Lower leg skin (tissue), 4 donors: ENCODE results near the gene GASK1B. TPM values are rescaled to one million over a fixed set of nuclear protein-coding genes. Genes with fewer than 3 reads are reported as not detected.

Experiments used
- DNase-seq, 2 donors: peaks; one replicate each; pipeline ENCODE4 v3.0.0-alpha.2; 2019; ENCODE audit warnings: low spot score in 2 of 2
- H3K4me3 ChIP-seq: fragments of 200-600 bp; sonication (generic); 2 replicates; pipeline ENCODE4 v1.5.1; 2017; ENCODE audit warnings: mild to moderate bottlenecking, low read depth; ENCODE audit not compliant: poor library complexity, severe bottlenecking
- POLR2A ChIP-seq, 2 donors: fragments of 450-650 bp; IDR thresholded peaks; one replicate each; pipeline ENCODE4 v1.6.1; 2016 to 2017; ENCODE audit warnings: antibody characterized with exemption in 2 of 2, mild to moderate bottlenecking in 1 of 2, moderate library complexity in 1 of 2
- WGBS, 2 donors: methylation state at CpG; one replicate each; pipeline ENCODE4 v1.1.5; 2018; 5-methylcytosine and 5-hydroxymethylcytosine counted together
- intact Hi-C: fragments of 100-400 bp; cut with DNase I; formaldehyde crosslinking; loops from one replicate; pipeline ENCODE4 v1.15.0; 2023; ENCODE audit warnings: low total_unique reads
- total RNA-seq, 4 donors: library from RNA; depleted of rRNA; stranded (reverse); fragments of >200 nt; gene quantifications; one replicate each; pipeline ENCODE4 v1.1.0, GENCODE V29; 2016
- TF ChIP-seq, protein P1 (sequence below), 3 donors: fragments of 450-650 bp; IDR thresholded peaks; one replicate each; pipeline ENCODE4 v1.5.1; 2016; ENCODE audit warnings: antibody characterized with exemption in 3 of 3, mild to moderate bottlenecking in 3 of 3, moderate library complexity in 2 of 3

GASK1B gene
- total RNA-seq, 4 donors from 2014 or later, result 3.8 to 10.8 (median 5.3) TPM

DNA sequence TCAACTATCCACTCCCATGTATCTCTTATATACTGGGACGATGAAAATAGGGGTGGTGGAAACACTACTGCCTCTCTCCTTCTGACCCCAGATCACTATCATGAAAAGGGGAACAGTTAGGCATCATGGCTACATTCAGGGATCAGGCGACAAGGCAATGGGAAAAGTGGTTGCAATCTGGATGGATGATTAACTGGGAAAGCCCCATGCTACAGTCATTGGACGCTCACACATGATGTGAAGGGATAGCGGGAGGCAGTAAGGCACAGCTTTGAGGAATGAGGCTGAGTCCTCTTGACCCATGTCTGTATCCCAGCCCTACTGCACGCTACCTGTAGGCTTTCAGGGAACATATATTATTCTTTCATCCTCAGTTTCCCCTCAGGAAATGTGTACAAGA is 10.2 kb downstream of the GASK1B start:
- no peak for DNase-seq
- no peak for TF ChIP-seq POLR2A (IDR thresholded peaks at IDR 0.05)
- TF ChIP-seq, protein P1, sequence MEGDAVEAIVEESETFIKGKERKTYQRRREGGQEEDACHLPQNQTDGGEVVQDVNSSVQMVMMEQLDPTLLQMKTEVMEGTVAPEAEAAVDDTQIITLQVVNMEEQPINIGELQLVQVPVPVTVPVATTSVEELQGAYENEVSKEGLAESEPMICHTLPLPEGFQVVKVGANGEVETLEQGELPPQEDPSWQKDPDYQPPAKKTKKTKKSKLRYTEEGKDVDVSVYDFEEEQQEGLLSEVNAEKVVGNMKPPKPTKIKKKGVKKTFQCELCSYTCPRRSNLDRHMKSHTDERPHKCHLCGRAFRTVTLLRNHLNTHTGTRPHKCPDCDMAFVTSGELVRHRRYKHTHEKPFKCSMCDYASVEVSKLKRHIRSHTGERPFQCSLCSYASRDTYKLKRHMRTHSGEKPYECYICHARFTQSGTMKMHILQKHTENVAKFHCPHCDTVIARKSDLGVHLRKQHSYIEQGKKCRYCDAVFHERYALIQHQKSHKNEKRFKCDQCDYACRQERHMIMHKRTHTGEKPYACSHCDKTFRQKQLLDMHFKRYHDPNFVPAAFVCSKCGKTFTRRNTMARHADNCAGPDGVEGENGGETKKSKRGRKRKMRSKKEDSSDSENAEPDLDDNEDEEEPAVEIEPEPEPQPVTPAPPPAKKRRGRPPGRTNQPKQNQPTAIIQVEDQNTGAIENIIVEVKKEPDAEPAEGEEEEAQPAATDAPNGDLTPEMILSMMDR (IDR thresholded peaks at IDR 0.05), result no peak
- intact Hi-C loops, result no loop called here
- no peak overlapping the region for H3K4me3 ChIP-seq
- WGBS, 2 donors, result 86 to 89% methylated on average over 5 of the region's 5 CpGs

DNA sequence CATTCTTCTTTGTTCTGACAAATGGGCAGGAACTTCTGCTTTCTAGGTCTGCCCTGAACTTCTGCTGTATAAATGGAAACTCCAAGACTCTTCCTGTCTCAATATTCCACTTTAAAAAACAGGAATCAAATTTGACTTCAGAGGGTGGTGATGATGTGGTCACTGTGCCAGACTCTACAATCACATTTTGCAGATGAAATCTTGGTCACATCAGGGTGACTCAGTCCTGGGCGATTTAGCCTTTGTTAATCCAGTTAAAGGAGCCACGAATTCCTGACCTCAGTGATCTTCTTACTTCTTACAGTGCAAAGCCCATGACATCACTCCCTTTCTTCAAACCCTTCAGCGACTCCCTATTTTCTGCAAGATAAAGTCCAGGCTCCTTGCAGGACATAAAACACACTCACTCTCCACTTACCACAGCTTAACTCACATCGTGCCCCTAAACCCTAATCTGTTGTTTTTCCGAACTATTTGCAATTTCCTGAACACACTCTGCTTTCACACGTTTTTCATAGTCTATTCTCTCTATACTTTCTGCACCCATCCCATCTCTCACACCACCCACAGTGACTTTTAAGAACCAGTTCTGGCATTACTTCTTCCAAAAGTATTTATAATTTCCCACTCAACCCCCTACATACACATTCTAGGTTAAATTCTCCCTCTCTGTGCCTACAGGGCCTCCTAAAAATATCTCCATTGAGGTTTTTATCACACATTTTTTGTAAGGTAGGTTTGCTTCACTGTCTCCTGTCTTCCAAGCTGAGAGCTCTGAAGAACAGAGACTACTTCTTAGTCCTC is 11.1 kb downstream of the GASK1B start:
- intact Hi-C loops, result no loop called here
- no peak overlapping the region for H3K4me3 ChIP-seq
- DNase-seq, result peak in 1 of 2 donors; percentile 72
- TF ChIP-seq POLR2A (IDR thresholded peaks at IDR 0.05), result no peak
- TF ChIP-seq, protein P1 (IDR thresholded peaks at IDR 0.05), result no peak
- WGBS, 2 donors, result 38% methylated on average over 6 of the region's 6 CpGs

DNA sequence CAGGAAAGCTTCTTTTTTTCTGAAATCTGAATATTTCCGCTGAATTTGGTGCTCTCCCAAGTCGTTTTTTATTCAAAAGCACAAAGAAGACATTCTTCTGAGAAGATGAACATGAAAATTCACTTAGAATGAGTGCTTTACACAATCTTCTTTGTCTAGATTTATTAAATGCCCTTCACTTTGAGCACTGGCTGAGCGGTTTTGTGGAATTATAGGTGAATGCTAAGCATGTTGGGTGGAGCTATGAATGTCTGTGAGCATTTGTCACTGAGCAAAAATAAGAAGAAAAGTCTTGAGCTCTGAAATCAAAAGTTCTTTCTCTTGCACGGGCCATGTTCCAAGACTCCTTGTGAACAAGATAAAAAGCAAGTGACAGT is 13.1 kb downstream of the GASK1B start:
- 49 to 58% methylated on average over 4 of the region's 4 CpGs for WGBS, 2 donors
- no peak for DNase-seq
- intact Hi-C loops, result no loop called here
- TF ChIP-seq, protein P1 (IDR thresholded peaks at IDR 0.05), result no peak
- no peak for TF ChIP-seq POLR2A (IDR thresholded peaks at IDR 0.05)
- H3K4me3 ChIP-seq, result no peak overlapping the region

DNA sequence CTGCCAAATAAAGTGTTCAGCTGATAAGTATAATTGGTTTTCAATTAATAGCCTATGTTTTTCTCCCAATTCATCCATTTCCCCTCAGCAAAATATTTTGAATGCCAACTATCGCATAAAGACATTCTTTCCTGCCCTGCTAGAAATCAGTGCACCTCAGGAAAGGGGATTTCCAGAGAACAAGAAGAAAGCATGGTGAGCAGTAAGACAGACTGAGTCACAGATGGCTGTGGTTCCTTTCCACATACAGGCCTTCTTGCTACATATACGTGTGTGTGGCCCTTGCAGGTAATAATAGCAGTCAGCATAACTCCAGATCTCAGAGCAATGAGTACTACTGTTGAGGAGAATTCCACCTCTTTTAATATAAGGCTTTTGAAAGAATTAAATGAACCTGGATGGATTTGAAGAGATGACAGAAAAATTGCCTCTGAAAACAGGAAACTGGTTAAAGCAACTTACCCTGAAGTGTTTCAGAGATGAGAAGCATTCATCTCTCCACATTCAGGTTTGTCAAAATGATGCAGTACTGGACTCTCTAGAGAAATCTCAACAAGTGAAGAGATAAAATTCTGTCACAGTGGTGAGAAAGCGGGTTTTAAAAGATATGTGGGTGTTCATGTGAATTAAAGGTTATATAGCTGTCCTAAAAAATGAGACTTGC is 13.6 kb downstream of the GASK1B start:
- DNase-seq, result no peak
- intact Hi-C loops, result no loop called here
- WGBS, 2 donors, result 50 to 51% methylated on average over 3 of the region's 3 CpGs
- H3K4me3 ChIP-seq, result no peak overlapping the region
- no peak for TF ChIP-seq POLR2A (IDR thresholded peaks at IDR 0.05)
- TF ChIP-seq, protein P1 (IDR thresholded peaks at IDR 0.05), result no peak

DNA sequence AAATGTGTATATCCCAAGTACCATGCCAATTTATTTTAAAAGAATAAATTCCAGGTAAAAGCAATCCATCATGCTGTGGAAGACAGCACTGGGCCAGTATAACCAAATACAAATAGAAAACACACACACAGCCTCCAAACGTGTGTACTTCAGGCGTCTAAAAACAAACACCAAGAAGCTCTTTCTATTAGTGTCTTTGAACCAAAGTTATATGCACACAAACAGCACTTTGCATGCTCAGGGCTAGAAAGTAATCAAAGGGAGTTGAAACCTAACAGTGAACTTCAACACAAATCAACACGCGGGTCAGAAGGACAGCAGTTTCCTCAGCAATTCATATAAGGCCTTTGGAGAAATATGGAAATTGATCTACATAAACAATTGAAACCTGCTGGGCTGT is 15.4 kb downstream of the GASK1B start:
- H3K4me3 ChIP-seq, result no peak overlapping the region
- TF ChIP-seq, protein P1 (IDR thresholded peaks at IDR 0.05), result no peak
- TF ChIP-seq POLR2A (IDR thresholded peaks at IDR 0.05), result no peak
- no peak for DNase-seq
- intact Hi-C loops, result no loop called here
- 63 to 65% methylated on average over 4 of the region's 4 CpGs for WGBS, 2 donors
